ENCODE data around the gene SGCB.

SGCB gene

DNA sequence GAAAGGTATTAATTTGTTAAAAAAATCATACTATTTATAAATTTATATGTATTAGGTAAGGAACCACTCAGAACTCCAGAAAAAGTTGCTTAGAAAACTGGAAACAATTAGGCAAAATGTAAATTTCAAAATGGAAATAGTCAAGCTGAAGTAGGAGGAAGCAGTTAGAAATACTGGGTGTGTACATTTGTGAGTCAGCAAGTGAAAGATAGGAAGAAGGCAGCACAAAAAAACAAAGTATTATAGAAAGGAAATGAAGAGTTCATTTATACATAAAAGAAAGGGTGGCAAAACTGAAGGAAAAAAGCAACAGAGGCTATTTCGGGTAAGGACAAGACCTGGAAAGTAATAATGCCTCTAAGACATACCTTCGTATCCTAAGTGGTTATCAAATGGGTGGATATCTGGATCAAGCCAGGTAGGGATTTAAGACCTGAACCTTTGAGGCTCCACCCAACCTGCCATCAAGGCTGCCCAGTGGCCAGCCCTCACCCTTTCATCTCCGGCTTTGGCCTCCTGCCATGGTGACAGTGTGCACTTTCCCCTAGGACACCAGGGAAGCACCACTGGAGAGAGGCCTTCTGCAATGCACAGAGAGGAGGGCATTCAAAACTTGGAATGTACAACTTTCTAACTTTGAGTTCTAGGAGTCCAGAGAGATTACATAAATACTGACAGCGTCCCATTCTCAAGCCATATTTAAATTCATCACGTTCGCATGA, 18.0 kb downstream of the SGCB start, which contains the start of gene LRRC66:
Gene LRRC66, minus strand, starts transcription at position 428 of the 722 bp plus-strand sequence. CDS start 2,750 bp downstream, outside the sequence.
- no peak for DNase-seq
- Histone ChIP-seq H3K4me2 (ENCODE audit: low read length) (no peak within 1 kb of the TSS), H3K36me3 (ENCODE audit: control insufficient read depth, insufficient read depth, low read length) (no peaks in the 10 kb centered on the region), H2BK15ac (replicated peaks; ENCODE audit: low read depth) (no peak within 1 kb of the TSS), H2AK5ac (ENCODE audit: low read length) (no peak within 1 kb of the TSS), H4K5ac (ENCODE audit: low read length) (no peak within 1 kb of the TSS), H3K79me2 (ENCODE audit: control insufficient read depth, insufficient read depth, low read length) (no peaks in the 10 kb centered on the region), H3K4ac (ENCODE audit: low read depth, low read length) (no peak within 1 kb of the TSS), H3K4me1 (ENCODE audit: control insufficient read depth, low read depth, low read length) (no peaks in the 10 kb centered on the region), H2BK120ac (ENCODE audit: low read depth, low read length) (no peak within 1 kb of the TSS), H4K8ac (ENCODE audit: low read depth, low read length) (no peak within 1 kb of the TSS), H3K79me1 (ENCODE audit: low read length) (no peaks in the 10 kb centered on the region), H3K56ac (ENCODE audit: low read length) (no peak within 1 kb of the TSS), H2BK5ac (ENCODE audit: low read length) (no peak within 1 kb of the TSS), H3K9ac (ENCODE audit: low read length) (no peak within 1 kb of the TSS), H3K23ac (ENCODE audit: low read length) (no peak within 1 kb of the TSS), H3K27me3 (ENCODE audit: insufficient read depth, low read length, poor library complexity) (no peaks in the 10 kb centered on the region), H3K27ac (ENCODE audit: low read depth, low read length) (no peak within 1 kb of the TSS), H3K18ac (ENCODE audit: low read length) (no peak within 1 kb of the TSS), H3K4me3 (ENCODE audit: low read length) (no peak within 1 kb of the TSS)
- WGBS (ENCODE audit: extremely low coverage, insufficient coverage, low lambda C conversion rate): no CpG with 5 or more reads among the region's 6 CpGs

DNA sequence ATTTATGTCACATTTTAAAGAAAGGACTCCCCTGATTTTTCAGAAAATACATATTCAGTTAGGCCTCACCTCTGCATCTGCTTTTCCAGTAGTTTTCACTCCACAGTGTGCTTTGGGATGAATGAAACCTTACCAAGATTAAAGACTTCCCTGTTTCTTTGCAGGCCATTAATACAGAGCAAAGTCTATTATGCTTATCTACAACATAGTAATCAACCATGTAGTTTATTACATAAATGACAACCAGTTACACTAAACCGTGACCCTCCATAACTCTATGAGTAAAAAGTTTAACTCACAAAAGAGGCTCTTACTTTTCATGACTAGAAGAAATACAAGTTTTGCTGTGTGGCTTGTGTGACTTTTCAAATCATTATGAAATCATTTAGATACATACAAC, 20.3 kb downstream of the SGCB start:
- H3K18ac ChIP-seq (ENCODE audit: low read length): no peak overlapping the region
- no peak overlapping the region for H4K8ac ChIP-seq (ENCODE audit: low read depth, low read length)
- DNase-seq: no peak
- H3K4me2 ChIP-seq (ENCODE audit: low read length): no peak overlapping the region
- no peaks in the 10 kb centered on the region for H3K79me1 ChIP-seq (ENCODE audit: low read length)
- no peak overlapping the region for H4K5ac ChIP-seq (ENCODE audit: low read length)
- H2BK15ac ChIP-seq (replicated peaks; ENCODE audit: low read depth): no peak overlapping the region
- H3K79me2 ChIP-seq (ENCODE audit: control insufficient read depth, insufficient read depth, low read length): no peaks in the 10 kb centered on the region
- H3K4me3 ChIP-seq (ENCODE audit: low read length): no peak overlapping the region
- H2BK5ac ChIP-seq (ENCODE audit: low read length): no peak overlapping the region
- no peak overlapping the region for H3K27ac ChIP-seq (ENCODE audit: low read depth, low read length)
- H3K56ac ChIP-seq (ENCODE audit: low read length): no peak overlapping the region
- WGBS (ENCODE audit: extremely low coverage, insufficient coverage, low lambda C conversion rate): no CpG with 5 or more reads among the region's 1 CpG
- no peak overlapping the region for H3K4ac ChIP-seq (ENCODE audit: low read depth, low read length)
- H2AK5ac ChIP-seq (ENCODE audit: low read length): no peak overlapping the region
- H3K9ac ChIP-seq (ENCODE audit: low read length): no peak overlapping the region
- H3K36me3 ChIP-seq (ENCODE audit: control insufficient read depth, insufficient read depth, low read length): no peaks in the 10 kb centered on the region
- H2BK120ac ChIP-seq (ENCODE audit: low read depth, low read length): no peak overlapping the region
- H3K4me1 ChIP-seq (ENCODE audit: control insufficient read depth, low read depth, low read length): no peaks in the 10 kb centered on the region
- H3K23ac ChIP-seq (ENCODE audit: low read length): no peak overlapping the region
- no peaks in the 10 kb centered on the region for H3K27me3 ChIP-seq (ENCODE audit: insufficient read depth, low read length, poor library complexity)

DNA sequence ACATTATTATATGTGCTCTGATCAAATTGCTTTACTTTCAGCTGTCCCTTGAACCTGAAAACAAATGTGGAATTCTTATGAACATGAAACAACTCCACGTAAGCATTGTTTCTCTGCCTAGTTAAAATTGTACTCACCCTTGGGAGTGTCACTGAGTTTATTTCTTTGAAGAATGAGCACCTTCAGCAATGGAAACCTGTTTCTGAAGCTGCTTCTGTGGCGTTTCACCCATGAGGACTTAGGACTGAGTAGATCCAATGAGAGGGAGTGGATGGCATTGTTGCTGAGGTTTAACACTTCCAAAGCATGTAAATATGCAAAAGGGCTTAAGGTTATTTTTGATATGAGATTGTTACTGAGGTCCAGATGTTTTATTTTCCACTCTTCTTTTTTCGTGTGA, 21.1 kb downstream of the SGCB start:
- no peak overlapping the region for H3K27ac ChIP-seq (ENCODE audit: low read depth, low read length)
- no peak overlapping the region for H3K4ac ChIP-seq (ENCODE audit: low read depth, low read length)
- H3K23ac ChIP-seq (ENCODE audit: low read length): no peak overlapping the region
- H3K79me2 ChIP-seq (ENCODE audit: control insufficient read depth, insufficient read depth, low read length): no peaks in the 10 kb centered on the region
- no peak overlapping the region for H2AK5ac ChIP-seq (ENCODE audit: low read length)
- H3K27me3 ChIP-seq (ENCODE audit: insufficient read depth, low read length, poor library complexity): no peaks in the 10 kb centered on the region
- H4K8ac ChIP-seq (ENCODE audit: low read depth, low read length): no peak overlapping the region
- H3K4me3 ChIP-seq (ENCODE audit: low read length): no peak overlapping the region
- no peak overlapping the region for H2BK15ac ChIP-seq (replicated peaks; ENCODE audit: low read depth)
- H3K36me3 ChIP-seq (ENCODE audit: control insufficient read depth, insufficient read depth, low read length): no peaks in the 10 kb centered on the region
- H3K9ac ChIP-seq (ENCODE audit: low read length): no peak overlapping the region
- no peak overlapping the region for H3K18ac ChIP-seq (ENCODE audit: low read length)
- H3K56ac ChIP-seq (ENCODE audit: low read length): no peak overlapping the region
- no peak overlapping the region for H2BK120ac ChIP-seq (ENCODE audit: low read depth, low read length)
- no CpG with 5 or more reads among the region's 3 CpGs for WGBS (ENCODE audit: extremely low coverage, insufficient coverage, low lambda C conversion rate)
- no peaks in the 10 kb centered on the region for H3K79me1 ChIP-seq (ENCODE audit: low read length)
- H4K5ac ChIP-seq (ENCODE audit: low read length): no peak overlapping the region
- H3K4me1 ChIP-seq (ENCODE audit: control insufficient read depth, low read depth, low read length): no peaks in the 10 kb centered on the region
- no peak for DNase-seq
- no peak overlapping the region for H2BK5ac ChIP-seq (ENCODE audit: low read length)
- H3K4me2 ChIP-seq (ENCODE audit: low read length): no peak overlapping the region

DNA sequence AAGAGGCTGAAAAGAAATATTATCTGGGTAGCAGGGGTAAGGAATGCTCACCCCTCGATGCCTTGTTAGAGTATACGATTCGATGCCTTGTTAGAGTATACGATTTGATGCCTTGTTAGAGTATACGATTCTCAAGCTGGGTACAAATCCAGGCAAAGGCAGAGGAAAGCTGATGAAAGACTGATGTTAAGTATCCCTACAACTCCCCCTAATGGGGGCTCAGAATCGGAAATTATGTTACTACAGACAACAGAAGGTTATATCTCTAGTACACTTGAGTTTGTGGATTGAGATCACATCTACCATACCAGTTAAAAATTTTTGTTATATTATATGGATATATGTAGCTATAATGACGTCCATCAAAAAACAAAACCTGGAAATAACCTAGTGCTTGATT, 22.7 kb downstream of the SGCB start:
- H3K4me3 ChIP-seq (ENCODE audit: low read length): no peak overlapping the region
- no peaks in the 10 kb centered on the region for H3K79me1 ChIP-seq (ENCODE audit: low read length)
- H3K27ac ChIP-seq (ENCODE audit: low read depth, low read length): no peak overlapping the region
- no peak overlapping the region for H3K56ac ChIP-seq (ENCODE audit: low read length)
- peak; percentile 58 for DNase-seq
- no peaks in the 10 kb centered on the region for H3K4me1 ChIP-seq (ENCODE audit: control insufficient read depth, low read depth, low read length)
- no peak overlapping the region for H3K23ac ChIP-seq (ENCODE audit: low read length)
- no peaks in the 10 kb centered on the region for H3K36me3 ChIP-seq (ENCODE audit: control insufficient read depth, insufficient read depth, low read length)
- H2AK5ac ChIP-seq (ENCODE audit: low read length): no peak overlapping the region
- no peak overlapping the region for H3K18ac ChIP-seq (ENCODE audit: low read length)
- no peak overlapping the region for H2BK120ac ChIP-seq (ENCODE audit: low read depth, low read length)
- no peak overlapping the region for H2BK15ac ChIP-seq (replicated peaks; ENCODE audit: low read depth)
- H4K5ac ChIP-seq (ENCODE audit: low read length): no peak overlapping the region
- H2BK5ac ChIP-seq (ENCODE audit: low read length): no peak overlapping the region
- no peak overlapping the region for H3K9ac ChIP-seq (ENCODE audit: low read length)
- H3K79me2 ChIP-seq (ENCODE audit: control insufficient read depth, insufficient read depth, low read length): no peaks in the 10 kb centered on the region
- no peaks in the 10 kb centered on the region for H3K27me3 ChIP-seq (ENCODE audit: insufficient read depth, low read length, poor library complexity)
- WGBS (ENCODE audit: extremely low coverage, insufficient coverage, low lambda C conversion rate): no CpG with 5 or more reads among the region's 7 CpGs
- no peak overlapping the region for H3K4ac ChIP-seq (ENCODE audit: low read depth, low read length)
- H4K8ac ChIP-seq (ENCODE audit: low read depth, low read length): no peak overlapping the region
- H3K4me2 ChIP-seq (ENCODE audit: low read length): no peak overlapping the region

DNA sequence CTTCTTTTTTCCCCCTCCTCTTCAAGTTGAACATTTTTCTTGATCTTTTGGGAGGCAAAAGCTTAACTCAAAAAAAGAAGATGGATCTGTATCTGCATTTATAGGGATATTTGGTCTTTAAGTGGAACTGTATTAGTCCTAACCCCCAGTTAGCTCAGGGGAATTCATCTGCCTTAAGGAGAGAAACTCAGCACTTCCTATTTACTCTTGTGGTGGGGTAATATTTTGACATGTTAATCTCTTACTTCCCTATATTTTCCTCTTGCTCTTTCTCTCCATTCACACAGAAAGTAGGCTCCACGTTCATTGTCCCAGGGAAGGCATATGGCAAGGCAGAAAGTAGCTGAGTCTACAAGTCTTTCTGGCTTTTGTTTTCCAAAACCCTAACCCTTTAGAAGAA, 23.2 kb downstream of the SGCB start:
- H2BK120ac ChIP-seq (ENCODE audit: low read depth, low read length): no peak overlapping the region
- H2BK15ac ChIP-seq (replicated peaks; ENCODE audit: low read depth): no peak overlapping the region
- no peak for DNase-seq
- no peak overlapping the region for H3K23ac ChIP-seq (ENCODE audit: low read length)
- no peaks in the 10 kb centered on the region for H3K27me3 ChIP-seq (ENCODE audit: insufficient read depth, low read length, poor library complexity)
- H4K8ac ChIP-seq (ENCODE audit: low read depth, low read length): no peak overlapping the region
- no peaks in the 10 kb centered on the region for H3K79me2 ChIP-seq (ENCODE audit: control insufficient read depth, insufficient read depth, low read length)
- H4K5ac ChIP-seq (ENCODE audit: low read length): no peak overlapping the region
- H2AK5ac ChIP-seq (ENCODE audit: low read length): no peak overlapping the region
- no peak overlapping the region for H3K56ac ChIP-seq (ENCODE audit: low read length)
- WGBS (ENCODE audit: extremely low coverage, insufficient coverage, low lambda C conversion rate): no CpG with 5 or more reads among the region's 1 CpG
- no peaks in the 10 kb centered on the region for H3K4me1 ChIP-seq (ENCODE audit: control insufficient read depth, low read depth, low read length)
- H3K4ac ChIP-seq (ENCODE audit: low read depth, low read length): no peak overlapping the region
- H3K27ac ChIP-seq (ENCODE audit: low read depth, low read length): no peak overlapping the region
- no peak overlapping the region for H2BK5ac ChIP-seq (ENCODE audit: low read length)
- H3K4me2 ChIP-seq (ENCODE audit: low read length): no peak overlapping the region
- no peaks in the 10 kb centered on the region for H3K79me1 ChIP-seq (ENCODE audit: low read length)
- no peak overlapping the region for H3K9ac ChIP-seq (ENCODE audit: low read length)
- no peak overlapping the region for H3K18ac ChIP-seq (ENCODE audit: low read length)
- H3K4me3 ChIP-seq (ENCODE audit: low read length): no peak overlapping the region
- H3K36me3 ChIP-seq (ENCODE audit: control insufficient read depth, insufficient read depth, low read length): no peaks in the 10 kb centered on the region

DNA sequence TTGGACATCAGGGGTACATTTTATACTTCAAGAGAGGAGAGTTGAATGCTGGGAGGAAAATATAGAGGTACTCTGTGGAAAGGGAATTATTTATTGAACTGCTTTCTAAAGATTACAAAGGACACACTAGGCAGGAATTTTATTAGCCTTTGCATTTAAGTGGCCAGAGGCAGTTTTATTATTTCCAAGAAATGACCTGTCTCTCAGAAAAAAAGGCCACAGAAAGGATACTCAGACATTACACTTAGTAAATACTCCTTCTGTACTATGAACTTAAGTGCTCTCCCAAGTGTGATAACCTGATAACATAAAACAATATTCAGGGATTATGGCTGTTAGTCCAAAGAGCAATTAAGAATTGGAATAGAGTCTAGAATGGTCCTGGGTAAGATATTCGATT, 25.4 kb downstream of the SGCB start:
- H2AK5ac ChIP-seq (ENCODE audit: low read length): no peak overlapping the region
- H4K8ac ChIP-seq (ENCODE audit: low read depth, low read length): no peak overlapping the region
- H2BK120ac ChIP-seq (ENCODE audit: low read depth, low read length): no peak overlapping the region
- no peak overlapping the region for H2BK15ac ChIP-seq (replicated peaks; ENCODE audit: low read depth)
- no peaks in the 10 kb centered on the region for H3K79me1 ChIP-seq (ENCODE audit: low read length)
- no peak overlapping the region for H3K27ac ChIP-seq (ENCODE audit: low read depth, low read length)
- H3K36me3 ChIP-seq (ENCODE audit: control insufficient read depth, insufficient read depth, low read length): no peaks in the 10 kb centered on the region
- WGBS (ENCODE audit: extremely low coverage, insufficient coverage, low lambda C conversion rate): no CpG with 5 or more reads among the region's 1 CpG
- no peaks in the 10 kb centered on the region for H3K79me2 ChIP-seq (ENCODE audit: control insufficient read depth, insufficient read depth, low read length)
- H3K4me3 ChIP-seq (ENCODE audit: low read length): no peak overlapping the region
- H3K27me3 ChIP-seq (ENCODE audit: insufficient read depth, low read length, poor library complexity): no peaks in the 10 kb centered on the region
- no peak overlapping the region for H4K5ac ChIP-seq (ENCODE audit: low read length)
- DNase-seq: no peak
- no peak overlapping the region for H3K18ac ChIP-seq (ENCODE audit: low read length)
- no peak overlapping the region for H2BK5ac ChIP-seq (ENCODE audit: low read length)
- no peak overlapping the region for H3K9ac ChIP-seq (ENCODE audit: low read length)
- H3K4me1 ChIP-seq (ENCODE audit: control insufficient read depth, low read depth, low read length): no peaks in the 10 kb centered on the region
- no peak overlapping the region for H3K23ac ChIP-seq (ENCODE audit: low read length)
- no peak overlapping the region for H3K4me2 ChIP-seq (ENCODE audit: low read length)
- no peak overlapping the region for H3K4ac ChIP-seq (ENCODE audit: low read depth, low read length)
- no peak overlapping the region for H3K56ac ChIP-seq (ENCODE audit: low read length)
